HG02610 (cell line): ENCODE measurements around the gene HEXA.
"Not testable (repeated sequence)": the region's sequence is repeated elsewhere in the genome, so short reads cannot be mapped to it uniquely, and the experiment has no call there.

ENCODE experiments used
- ATAC-seq: cut with Tn5 transposase; IDR thresholded peaks from one replicate; pipeline ENCODE4 v1.9.1; 2021; ENCODE audit warnings: mild to moderate bottlenecking, moderate library complexity; ENCODE audit not compliant: unreplicated experiment

HEXA gene

GRCh38 chr15:72375846-72376581, at the start of gene HEXA:
TSS of gene HEXA (minus strand) at chr15:72376014. CDS start at chr15:72375972, 42 bp downstream.
- ATAC-seq: peak; percentile 77

GRCh38 chr15:72423256-72423655, 47.4 kb upstream of the HEXA start:
- ATAC-seq: no peak

GRCh38 chr15:72421484-72421883, 45.7 kb upstream of the HEXA start:
- ATAC-seq: no peak

GRCh38 chr15:72420576-72420975, 44.8 kb upstream of the HEXA start:
- ATAC-seq: no peak

GRCh38 chr15:72419768-72420167, 44.0 kb upstream of the HEXA start:
- ATAC-seq: not testable (repeated sequence)

GRCh38 chr15:72415304-72415703, 39.5 kb upstream of the HEXA start:
- no peak for ATAC-seq

GRCh38 chr15:72413337-72413736, 37.5 kb upstream of the HEXA start:
- not testable (repeated sequence) for ATAC-seq

GRCh38 chr15:72411544-72411943, 35.7 kb upstream of the HEXA start:
- ATAC-seq: no peak

GRCh38 chr15:72411111-72411510, 35.3 kb upstream of the HEXA start:
- no peak for ATAC-seq

- no peak for ATAC-seq
Observed at GRCh38 chr15:72406936-72407335, 31.1 kb upstream of the HEXA start.

GRCh38 chr15:72404841-72405240, 29.0 kb upstream of the HEXA start:
- ATAC-seq: no peak

- no peak for ATAC-seq
Observed at GRCh38 chr15:72404356-72404755, 28.5 kb upstream of the HEXA start.

GRCh38 chr15:72402726-72403125, 26.9 kb upstream of the HEXA start:
- no peak for ATAC-seq

GRCh38 chr15:72398648-72399047, 22.8 kb upstream of the HEXA start:
- ATAC-seq: no peak

- ATAC-seq: no peak
Observed at GRCh38 chr15:72397796-72398588, 22.2 kb upstream of the HEXA start, which contains the start of gene TMEM202. TSS of gene TMEM202 (plus strand) at chr15:72398305. CDS start at chr15:72398327, 22 bp downstream.

GRCh38 chr15:72396331-72396730, 20.5 kb upstream of the HEXA start:
- not testable (repeated sequence) for ATAC-seq

GRCh38 chr15:72389231-72389630, 13.4 kb upstream of the HEXA start:
- ATAC-seq: no peak

GRCh38 chr15:72387741-72388140, 11.9 kb upstream of the HEXA start:
- ATAC-seq: no peak

- no peak for ATAC-seq
Observed at GRCh38 chr15:72382146-72382545, 6.3 kb upstream of the HEXA start.

GRCh38 chr15:72380743-72381142, 4.9 kb upstream of the HEXA start:
- ATAC-seq: no peak

GRCh38 chr15:72379856-72380430, 4.1 kb upstream of the HEXA start:
- ATAC-seq: no peak

- not testable (repeated sequence) for ATAC-seq
Observed at GRCh38 chr15:72379106-72379505, 3.3 kb upstream of the HEXA start.
